Measurements from ENCODE around the gene ADPRM.

DNA sequence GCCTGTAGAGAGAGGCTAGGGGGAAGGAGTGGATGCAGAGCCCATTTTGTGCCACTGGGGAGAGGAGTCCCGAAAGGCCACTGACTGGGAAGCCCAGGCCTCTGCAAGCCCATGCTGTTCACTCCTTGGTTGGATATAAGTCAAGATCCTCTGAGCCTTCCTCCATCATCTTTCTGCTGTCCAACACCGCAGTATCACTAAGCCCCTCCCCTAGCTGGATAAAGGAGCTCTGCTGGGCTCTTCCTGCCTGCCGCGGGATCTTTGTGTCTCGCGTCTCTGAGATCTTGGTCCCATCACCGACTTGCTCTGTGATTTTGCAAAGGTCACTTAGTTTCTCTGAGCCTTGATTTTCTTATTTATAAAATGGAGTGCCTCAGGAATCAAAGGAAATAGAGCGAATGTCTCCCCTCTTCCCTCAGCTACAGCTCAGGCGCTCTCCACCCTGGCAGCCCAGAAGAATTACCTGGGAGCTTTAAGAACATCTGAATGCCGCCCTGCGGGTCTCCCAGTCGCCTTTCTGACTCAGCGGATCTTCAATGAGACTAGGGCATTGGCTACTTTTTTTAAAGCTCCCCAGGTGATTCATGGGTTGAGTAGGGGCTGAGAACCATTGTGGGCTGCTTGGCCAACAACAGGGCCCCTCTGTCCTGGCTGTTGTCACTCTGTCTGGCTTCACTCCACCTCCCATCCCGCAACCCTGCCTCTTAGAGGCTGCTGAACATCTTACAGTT lies 57.6 kb downstream of the ADPRM start:
- no peak for TF ChIP-seq POLR2A (IDR thresholded peaks at IDR 0.05)
- TF ChIP-seq, protein P1, sequence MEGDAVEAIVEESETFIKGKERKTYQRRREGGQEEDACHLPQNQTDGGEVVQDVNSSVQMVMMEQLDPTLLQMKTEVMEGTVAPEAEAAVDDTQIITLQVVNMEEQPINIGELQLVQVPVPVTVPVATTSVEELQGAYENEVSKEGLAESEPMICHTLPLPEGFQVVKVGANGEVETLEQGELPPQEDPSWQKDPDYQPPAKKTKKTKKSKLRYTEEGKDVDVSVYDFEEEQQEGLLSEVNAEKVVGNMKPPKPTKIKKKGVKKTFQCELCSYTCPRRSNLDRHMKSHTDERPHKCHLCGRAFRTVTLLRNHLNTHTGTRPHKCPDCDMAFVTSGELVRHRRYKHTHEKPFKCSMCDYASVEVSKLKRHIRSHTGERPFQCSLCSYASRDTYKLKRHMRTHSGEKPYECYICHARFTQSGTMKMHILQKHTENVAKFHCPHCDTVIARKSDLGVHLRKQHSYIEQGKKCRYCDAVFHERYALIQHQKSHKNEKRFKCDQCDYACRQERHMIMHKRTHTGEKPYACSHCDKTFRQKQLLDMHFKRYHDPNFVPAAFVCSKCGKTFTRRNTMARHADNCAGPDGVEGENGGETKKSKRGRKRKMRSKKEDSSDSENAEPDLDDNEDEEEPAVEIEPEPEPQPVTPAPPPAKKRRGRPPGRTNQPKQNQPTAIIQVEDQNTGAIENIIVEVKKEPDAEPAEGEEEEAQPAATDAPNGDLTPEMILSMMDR (IDR thresholded peaks at IDR 0.05) = no peak

All from right lobe of liver (tissue), 4 donors.